GM19240 (cell line): ENCODE data around the gene RNU1-2.
"Not testable (repeated sequence)": the region's sequence is repeated elsewhere in the genome, so short reads cannot be mapped to it uniquely, and the experiment has no call there.

Experiments
- DNase-seq: peaks from one replicate; pipeline ENCODE4 v3.0.0; 2011; ENCODE audit warnings: low spot score; ENCODE audit not compliant: insufficient read length

Gene RNU1-2

DNA sequence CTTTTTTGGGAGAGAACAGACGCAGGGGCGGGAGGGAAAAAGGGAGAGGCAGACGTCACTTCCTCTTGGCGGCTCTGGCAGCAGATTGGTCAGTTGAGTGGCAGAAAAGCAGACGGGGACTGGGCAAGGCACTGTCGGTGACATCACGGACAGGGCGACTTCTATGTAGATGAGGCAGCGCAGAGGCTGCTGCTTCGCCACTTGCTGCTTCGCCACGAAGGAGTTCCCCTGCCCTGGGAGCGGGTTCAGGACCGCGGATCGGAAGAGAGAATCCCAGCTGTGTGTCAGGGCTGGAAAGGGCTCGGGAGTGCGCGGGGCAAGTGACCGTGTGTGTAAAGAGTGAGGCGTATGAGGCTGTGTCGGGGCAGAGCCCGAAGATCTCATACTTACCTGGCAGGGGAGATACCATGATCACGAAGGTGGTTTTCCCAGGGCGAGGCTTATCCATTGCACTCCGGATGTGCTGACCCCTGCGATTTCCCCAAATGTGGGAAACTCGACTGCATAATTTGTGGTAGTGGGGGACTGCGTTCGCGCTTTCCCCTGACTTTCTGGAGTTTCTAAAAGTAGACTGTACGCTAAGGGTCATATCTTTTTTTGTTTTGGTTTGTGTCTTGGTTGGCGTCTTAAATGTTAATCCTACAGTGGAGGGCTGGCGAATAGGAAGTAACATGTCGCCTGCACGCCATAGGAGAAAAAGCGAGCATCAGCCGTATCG lies at the start of gene RNU1-2:
RNU1-2 (plus strand) TSS at position 383 of the 718 bp plus-strand sequence.
- not testable (repeated sequence) for DNase-seq

DNA sequence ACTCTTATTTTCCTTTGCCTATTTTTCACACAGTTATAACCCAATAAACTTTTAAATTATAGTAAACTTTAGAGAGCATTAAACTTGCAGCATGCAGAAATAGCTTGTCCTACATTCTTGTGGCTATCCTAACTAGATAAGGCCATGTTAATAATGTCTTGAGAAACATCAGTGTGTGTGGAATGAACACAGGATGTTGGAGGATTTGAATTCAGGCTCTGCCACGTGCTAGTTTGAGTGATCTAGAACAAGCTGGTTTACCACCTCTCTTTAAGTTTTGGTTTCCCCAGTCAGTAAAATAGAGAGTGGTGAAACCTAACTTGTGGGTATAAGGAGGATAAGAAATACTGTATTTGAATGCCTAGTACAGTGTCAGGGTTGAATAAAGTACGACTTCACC lies 39.6 kb upstream of the RNU1-2 start:
- DNase-seq = not testable (repeated sequence)

DNA sequence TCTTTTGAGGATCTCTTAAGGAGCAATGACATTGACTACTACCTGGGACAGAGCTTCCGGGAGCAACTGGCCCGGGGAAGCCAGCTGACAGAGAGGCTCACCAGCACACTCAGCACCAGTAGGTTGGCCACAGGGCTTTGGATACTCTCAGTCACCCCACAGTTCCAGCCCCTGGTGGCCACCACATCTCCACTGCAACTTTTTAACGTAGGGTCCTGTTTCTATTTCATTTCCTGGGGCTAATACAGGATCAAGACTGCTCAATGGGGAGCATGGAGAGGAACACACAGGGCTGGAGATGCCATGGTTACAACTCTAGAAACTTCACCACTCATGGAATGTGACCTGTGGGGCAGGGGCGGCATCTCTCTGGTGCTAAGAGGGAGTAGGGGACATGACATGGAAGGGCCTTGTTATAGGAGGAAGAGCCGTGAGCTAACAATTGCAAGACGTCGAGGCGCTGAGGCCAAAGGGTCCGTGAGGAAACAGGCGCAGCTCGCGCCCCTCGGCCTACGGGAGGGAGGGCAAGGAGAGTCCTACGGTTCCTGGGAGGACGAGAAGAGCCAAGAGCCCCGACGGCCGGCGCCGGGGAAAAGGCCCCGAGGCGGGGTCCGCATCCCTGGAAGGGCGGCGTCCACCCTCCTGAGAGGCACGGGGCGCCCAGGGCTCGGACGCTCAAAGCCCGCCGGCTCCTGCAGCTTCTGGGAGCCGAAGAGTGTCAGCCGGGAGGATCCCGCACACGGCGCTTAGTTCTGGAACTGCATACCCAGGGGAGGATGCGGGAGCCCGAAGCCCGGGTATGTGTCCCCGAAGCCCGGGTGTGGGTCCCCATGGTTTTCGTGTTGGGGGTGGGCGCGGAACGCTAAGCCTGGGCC lies 36.4 kb upstream of the RNU1-2 start:
- not testable (repeated sequence) for DNase-seq

DNA sequence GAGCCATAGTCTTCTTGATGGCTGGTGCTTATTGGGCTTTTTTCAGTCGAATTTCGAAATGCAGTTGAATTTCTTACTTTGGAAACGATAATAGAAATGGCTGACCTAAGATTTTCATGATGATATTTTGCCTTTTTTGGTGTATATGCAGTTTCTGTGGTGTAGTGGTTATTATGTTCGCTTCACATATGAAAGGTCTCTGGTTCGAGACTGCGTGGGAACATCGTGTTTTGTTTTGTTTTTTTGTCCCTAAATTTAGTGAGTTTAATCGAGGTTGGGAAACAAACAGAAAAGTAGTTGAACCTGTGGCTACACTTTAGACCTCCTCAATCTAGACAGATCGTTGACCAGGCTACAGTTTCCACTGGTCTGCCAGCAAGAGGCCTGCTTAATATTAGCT lies 35.7 kb upstream of the RNU1-2 start:
- not testable (repeated sequence) for DNase-seq

DNA sequence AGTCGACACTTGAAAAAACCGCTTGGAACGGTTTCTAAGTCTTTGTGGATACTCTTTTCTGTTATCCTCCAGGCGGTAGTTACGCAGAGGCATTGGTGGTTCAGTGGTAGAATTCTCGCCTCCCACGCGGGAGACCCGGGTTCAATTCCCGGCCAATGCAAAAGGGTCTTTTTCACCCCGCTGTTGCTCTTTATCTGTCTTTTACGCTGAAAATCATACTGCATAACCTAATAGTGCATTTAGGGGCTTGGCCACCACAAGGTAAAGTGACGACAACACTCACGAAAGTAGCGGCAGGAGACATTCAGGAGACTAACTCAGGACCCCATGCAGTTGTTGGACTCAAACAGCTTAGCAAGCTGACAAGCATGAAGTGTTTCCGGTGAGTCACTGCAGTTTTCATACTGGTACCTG lies 33.9 kb upstream of the RNU1-2 start:
- not testable (repeated sequence) for DNase-seq

DNA sequence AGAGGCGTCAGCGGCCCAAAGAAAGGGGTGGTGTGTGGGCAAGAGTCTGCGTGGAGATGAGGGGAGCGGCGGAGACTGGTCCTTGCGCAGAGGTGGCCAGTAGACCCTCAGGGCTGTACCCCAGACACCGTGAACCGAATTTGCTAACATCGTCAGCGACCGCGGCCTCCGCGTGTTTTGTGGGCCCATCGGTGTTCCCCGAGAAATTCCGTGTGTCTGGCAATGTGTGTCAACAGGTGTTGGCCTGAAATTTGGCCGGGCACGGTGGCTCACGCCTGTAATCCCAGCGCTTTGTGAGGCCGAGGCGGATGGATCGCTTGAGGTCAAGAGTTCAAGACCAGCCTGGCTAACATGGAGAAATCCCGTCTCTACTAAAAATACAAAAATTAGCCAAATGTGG lies 33.4 kb upstream of the RNU1-2 start:
- DNase-seq = not testable (repeated sequence)

DNA sequence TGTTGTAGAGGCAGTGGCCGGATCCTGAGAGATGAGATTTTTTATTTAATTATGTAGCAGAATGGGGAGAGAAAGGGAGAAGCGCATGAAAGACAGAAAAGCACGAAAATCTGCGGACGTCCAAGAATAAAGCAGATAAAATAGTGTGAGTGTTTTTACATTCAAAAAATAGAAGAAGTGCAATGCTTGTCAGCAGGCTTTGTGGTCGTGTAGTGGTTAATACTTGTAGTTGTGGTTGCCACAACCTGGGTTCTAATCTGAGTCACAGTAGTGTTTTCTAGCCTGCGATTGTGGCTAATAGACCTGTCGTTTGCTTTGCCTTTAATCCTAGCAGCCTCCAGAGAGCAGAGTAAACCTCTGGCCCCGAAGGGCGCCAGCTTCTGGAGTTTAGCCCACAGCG lies 32.8 kb upstream of the RNU1-2 start:
- not testable (repeated sequence) for DNase-seq

DNA sequence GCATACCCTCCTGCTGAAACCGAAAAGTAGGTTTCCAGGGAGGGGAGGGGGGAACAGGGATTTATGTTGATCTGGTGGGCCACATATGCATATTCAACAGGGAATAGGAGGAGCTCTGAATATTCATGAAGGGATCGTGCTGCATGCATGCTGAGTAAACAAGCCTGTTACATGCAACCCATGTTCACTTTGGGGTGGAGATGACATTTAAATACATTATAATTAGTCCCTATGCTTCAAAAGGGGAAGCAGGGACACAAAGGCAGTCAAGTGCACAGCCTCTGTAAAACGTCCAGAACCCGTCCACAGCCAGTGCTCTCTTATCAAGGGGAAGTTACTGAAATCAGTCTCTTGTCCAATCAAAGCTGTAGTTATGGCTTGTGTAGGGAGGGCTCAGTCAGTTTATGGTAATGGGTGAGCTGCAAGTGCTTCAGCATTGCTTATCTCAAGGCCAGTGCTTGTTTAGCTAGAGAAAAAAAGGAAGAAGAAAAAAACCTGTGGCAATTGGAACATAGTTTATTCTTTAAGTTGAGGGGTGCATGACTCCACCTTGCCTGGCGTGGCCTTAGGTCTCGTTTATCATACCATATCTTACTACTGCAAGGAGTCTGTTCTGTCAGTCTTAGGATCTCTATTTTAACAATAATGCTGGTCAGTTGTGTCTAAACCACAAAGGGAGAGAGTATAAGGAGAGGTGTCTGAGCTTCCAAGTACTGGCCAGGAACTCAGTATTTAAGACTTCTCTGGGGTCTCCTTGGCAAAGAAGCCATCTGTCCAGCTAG lies 28.7 kb upstream of the RNU1-2 start:
- not testable (repeated sequence) for DNase-seq

- not testable (repeated sequence) for DNase-seq
Observed at GRCh38 chr1:16868787-16869186, 27.0 kb upstream of the RNU1-2 start.

DNA sequence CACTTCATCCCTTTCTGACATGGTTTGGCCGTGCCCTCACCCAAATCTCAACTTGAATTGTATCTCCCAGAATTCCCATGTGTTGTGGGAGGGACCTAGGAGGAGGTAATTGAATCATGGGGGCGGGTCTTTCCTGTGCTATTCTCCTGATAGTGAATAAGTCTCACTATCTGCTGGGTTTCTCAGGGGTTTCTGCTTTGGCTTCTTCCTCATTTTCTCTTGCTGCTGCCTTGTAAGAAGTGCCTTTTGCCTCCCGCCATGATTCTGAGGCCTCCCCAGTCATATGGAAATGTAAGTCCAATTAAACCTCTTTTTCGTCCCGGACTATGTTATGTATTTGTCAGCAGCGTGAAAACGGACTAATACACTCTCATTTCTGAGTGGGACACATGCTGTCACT lies 25.8 kb upstream of the RNU1-2 start:
- DNase-seq = not testable (repeated sequence)

DNA sequence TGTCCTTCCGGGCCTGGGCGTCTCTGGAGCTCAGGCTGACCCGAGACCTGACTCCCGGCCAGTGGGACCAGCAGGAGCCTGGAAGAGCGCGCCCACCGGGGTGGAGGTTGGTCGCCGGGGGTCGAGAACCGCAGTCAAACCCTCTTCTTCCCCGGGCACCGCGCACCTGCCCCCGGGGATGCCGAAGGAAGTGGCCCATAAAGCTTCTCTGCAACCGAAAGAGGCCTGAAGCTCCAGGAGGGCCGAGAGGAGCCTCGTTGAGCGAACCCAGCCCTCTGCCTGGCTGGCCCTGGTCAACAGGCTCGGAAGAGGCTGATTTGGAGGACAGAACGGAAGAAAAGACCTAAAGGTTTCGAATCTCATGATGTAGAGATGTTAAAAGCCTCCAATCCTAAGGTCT lies 24.6 kb upstream of the RNU1-2 start:
- not testable (repeated sequence) for DNase-seq

DNA sequence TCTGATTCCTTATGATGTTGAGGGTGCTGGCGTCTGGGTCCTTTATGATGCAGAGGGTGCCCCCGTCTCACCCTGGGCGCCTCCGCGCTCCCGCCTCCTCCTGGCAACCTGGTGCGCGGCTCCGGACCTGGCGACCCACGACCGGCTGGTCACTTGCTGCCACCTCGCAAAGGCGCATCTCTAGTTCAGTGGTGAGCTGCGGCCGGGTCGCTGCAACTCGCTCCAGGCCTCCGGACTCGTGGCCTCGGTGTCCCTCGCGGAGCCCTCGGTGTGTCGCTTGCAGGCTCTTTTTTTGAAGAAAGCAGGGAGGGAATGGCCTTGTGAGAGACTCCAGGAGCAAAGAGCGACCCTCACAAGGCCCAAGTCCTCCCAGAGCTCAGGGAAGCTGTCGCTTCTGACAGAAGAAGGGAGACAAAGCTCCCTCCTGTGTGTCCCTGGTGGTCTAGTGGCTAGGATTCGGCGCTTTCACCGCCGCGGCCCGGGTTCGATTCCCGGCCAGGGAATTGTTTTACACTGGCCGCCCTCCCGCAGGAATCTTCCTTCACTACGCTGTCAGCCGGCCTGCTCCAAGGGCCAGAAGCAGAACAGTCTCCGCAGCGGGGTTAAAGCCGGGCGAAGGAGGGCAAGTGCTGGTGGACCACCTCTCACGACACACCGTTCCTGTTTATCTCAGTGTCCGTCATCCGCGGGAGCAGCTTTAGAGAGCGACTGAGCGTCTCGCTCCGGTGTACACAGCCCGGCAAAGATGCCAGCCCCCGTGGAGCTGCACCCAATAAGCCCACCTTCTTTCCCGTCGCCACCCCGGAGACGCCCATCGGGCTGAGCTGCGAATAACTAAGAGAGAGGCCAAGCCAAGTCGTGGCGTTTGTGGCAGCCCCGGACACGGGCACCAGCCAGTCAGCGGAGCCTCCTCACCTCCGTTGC lies 23.4 kb upstream of the RNU1-2 start:
- DNase-seq = not testable (repeated sequence)

- DNase-seq = not testable (repeated sequence)
Observed at GRCh38 chr1:16873076-16873879, 22.5 kb upstream of the RNU1-2 start.

DNA sequence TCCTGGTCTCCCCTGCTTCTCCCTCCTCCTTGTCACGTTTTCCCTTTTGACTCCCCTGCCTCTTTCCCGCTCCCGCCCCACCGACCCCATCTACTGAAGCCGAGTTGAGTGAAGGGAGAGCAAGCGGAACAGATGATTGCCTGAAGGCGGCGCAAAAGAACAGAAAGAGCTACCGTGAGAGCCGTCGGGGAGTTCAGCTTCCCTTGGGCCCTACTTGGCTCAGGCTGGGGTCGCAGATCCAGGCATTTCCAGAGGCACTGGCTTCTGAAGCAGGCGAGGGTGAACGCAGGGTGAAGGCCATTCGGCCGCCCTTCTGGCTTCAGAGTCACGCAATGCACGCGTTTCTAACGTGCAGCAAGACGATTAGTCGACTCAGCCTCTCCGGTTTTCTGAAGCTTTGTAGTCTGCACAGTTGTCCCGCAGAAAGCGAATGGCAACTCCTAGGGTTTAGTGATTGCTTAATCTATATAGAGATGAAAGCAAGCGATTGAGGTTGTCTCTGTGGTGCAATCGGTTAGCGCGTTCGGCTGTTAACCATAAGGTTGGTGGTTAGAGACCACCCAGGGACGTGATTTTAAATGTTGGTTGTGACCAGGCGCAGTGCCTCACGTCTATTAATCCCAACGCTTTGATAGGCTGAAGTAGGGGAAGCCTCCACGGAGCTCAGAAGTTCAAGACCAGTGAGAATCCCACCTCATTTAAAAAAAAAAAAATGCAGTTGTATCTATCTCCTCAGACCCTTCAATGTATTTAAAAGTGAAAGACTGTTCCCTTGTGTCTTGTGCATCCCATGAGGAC lies 20.6 kb upstream of the RNU1-2 start:
- not testable (repeated sequence) for DNase-seq

DNA sequence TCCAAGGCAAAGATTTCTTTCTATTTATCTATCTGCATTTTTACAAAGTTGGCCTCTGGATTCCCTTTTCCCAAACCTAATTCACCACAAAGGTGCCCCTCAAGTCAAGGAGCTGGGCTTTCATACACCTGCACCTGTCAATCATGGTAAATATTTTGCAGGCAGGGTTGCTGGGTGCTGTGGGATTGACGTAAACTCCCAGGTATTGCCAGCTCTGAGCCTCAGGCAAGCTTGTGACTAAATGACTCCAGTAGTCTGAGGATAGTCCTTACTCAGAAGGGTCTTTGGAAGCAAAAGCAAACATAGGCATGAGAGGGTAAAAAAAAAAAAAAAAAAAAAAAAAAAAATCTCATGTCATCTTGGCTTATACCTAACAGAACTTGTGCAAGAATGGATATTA lies 14.0 kb upstream of the RNU1-2 start:
- DNase-seq = not testable (repeated sequence)

GRCh38 chr1:16882986-16883385 lies 12.8 kb upstream of the RNU1-2 start:
- no peak for DNase-seq

- not testable (repeated sequence) for DNase-seq
Observed at GRCh38 chr1:16884487-16884886, 11.3 kb upstream of the RNU1-2 start.

GRCh38 chr1:16886860-16887605 lies 8.7 kb upstream of the RNU1-2 start:
- no peak for DNase-seq
